ENCODE results near the gene LIME1. TPM values are rescaled to one million over a fixed set of nuclear protein-coding genes. Genes with fewer than 3 reads are reported as not detected.

Gene LIME1
- total and polyA plus RNA-seq, 10 of the 15 experiments (the other 5 are each of a cell fraction or from before 2014, with no cell fraction given) = 0.35 to 154 (median 49.9) TPM

DNA sequence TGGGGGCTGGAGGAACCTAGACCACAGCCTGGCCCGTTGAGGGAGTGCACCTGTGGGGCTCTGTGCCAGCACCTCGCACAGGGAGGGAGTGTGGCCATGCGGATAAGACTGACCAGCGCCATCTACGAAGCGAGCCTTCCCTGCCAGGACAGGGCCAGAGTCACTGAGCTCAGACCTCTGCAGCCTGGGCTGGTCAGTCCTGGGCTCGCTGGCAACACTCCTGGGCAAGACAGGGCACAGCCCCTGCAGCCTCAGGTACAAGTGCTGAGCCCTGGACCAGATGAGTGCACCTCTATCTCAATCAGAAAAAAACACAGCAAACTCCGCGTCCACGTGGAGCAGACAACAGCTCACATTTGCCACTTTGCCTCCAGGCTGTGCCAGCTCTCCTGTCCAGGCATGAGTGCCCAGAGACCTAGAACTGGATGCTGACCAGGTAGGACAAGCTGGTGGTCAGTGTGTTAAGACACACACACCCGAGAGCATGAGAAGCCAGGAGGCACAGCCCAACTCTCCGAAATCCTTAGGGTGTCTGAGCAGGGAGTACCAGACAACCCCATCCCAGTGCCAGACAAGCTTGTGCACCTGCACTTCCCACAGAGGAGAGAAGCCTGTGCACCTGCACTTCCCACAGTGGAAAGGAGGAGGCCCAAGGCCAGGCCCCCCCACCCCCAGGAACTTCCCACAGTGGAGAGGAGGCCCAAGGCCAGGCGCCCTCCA, 33.6 kb upstream of the LIME1 start:
- ATAC-seq (no peak), DNase-seq (ENCODE audit: low read depth, low spot score) (no peak), FAIRE-seq (no peak)
- Histone ChIP-seq H3K4me3 (no peak overlapping the region), H3K36me3 (ENCODE audit: control insufficient read depth in 2 of 2, insufficient read depth in 2 of 2, low read length in 1 of 2) (peaks cover 5 to 7% of the 10 kb centered on the region in 2 experiments; a peak in 3 of 4 replicates), H2AFZ (ENCODE audit: control insufficient read depth, low read depth, low read length) (no peak overlapping the region), H3K4me2 (ENCODE audit: control insufficient read depth, insufficient read depth) (no peak overlapping the region), H3K27ac (ENCODE audit: control insufficient read depth, insufficient read depth) (no peak overlapping the region), H3K27me3 (replicated peaks in 1 of 2; ENCODE audit: control insufficient read depth in 2 of 2, insufficient read depth in 2 of 2, low read length in 1 of 2) (no peaks in the 10 kb centered on the region), H3K9me3 (replicated peaks; ENCODE audit: control insufficient read depth, insufficient read depth, low read length) (no peaks in the 10 kb centered on the region), H3K9ac (ENCODE audit: control insufficient read depth, insufficient read depth, low read length) (no peak overlapping the region), H3K4me1 (ENCODE audit: control insufficient read depth, insufficient read depth, low read length) (peaks cover 25% of the 10 kb centered on the region), H3K79me2 (ENCODE audit: control insufficient read depth, insufficient read depth, low read length) (peaks cover 20% of the 10 kb centered on the region), H4K20me1 (ENCODE audit: control insufficient read depth, insufficient read depth) (no peaks in the 10 kb centered on the region)
- in situ Hi-C loops (cut with MboI) = no loop called here
- BruUV-seq (replicated peaks) = no TSS peak
- TF ChIP-seq POU2F2 (IDR thresholded peaks at IDR 0.05; ENCODE audit: borderline replicate concordance, low read depth, low read length) = no peak
- peak; percentile 54 for TF ChIP-seq POLR2A (IDR thresholded peaks at IDR 0.05; ENCODE audit: low read depth, low read length)
- ChIA-PET RAD21 (ENCODE audit: unreplicated experiment) (no interaction called here), CTCF (no interaction called here), POLR2A (no interaction called here), SMC1A (ENCODE audit: uncharacterized antibody, unreplicated experiment) (no interaction called here)
- intact Hi-C loops (cut with micrococcal nuclease; ENCODE audit: unreplicated experiment) = no loop called here
- 74% methylated on average over 13 of the region's 13 CpGs for WGBS (ENCODE audit: insufficient coverage, insufficient replicate concordance, low lambda C conversion rate, missing lambda C conversion rate)

DNA sequence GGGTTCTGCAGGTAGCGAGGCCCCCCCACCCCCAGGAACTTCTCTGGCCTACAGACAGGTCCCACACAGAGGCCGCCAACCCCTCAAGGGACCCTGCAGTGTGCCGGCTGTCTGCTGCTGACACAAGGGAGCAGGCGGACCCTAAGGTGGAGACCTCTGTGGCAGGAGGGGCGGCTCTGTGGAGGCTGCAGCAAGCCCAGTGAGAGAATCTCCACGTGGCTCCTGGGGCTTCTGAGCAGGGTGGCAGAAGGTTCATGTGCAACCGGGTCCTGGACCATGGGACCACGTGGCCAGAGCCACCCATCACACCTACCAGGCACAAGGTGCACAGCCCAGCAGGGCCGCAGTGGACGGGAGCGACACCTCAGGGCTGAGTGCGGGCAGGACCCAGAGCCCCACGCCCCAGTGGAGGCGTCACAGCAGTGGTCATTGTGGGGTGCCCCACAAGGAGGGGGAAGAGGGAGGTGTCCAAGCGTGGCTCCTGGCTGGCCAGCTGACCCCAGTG, 32.9 kb upstream of the LIME1 start:
- ChIA-PET CTCF (no interaction called here), SMC1A (ENCODE audit: uncharacterized antibody, unreplicated experiment) (no interaction called here), RAD21 (ENCODE audit: unreplicated experiment) (interaction anchor here (0.7 to 1.1 kb wide), 2 partner anchors 165 to 241 kb away, joined by 3 read pairs; no protein-coding TSS in a partner anchor), POLR2A (no interaction called here)
- no peak overlapping the region for H3K4me3 ChIP-seq
- DNase-seq (ENCODE audit: low read depth, low spot score) (no peak), FAIRE-seq (no peak), ATAC-seq (no peak)
- H3K4me2 ChIP-seq (ENCODE audit: control insufficient read depth, insufficient read depth) = no peak overlapping the region
- H3K4me1 ChIP-seq (ENCODE audit: control insufficient read depth, insufficient read depth, low read length) = peaks cover 21% of the 10 kb centered on the region
- no peaks in the 10 kb centered on the region for H3K27me3 ChIP-seq (replicated peaks in 1 of 2; ENCODE audit: control insufficient read depth in 2 of 2, insufficient read depth in 2 of 2, low read length in 1 of 2)
- no peak overlapping the region for H3K9ac ChIP-seq (ENCODE audit: control insufficient read depth, insufficient read depth, low read length)
- in situ Hi-C loops (cut with MboI) = no loop called here
- H3K36me3 ChIP-seq (ENCODE audit: control insufficient read depth in 2 of 2, insufficient read depth in 2 of 2, low read length in 1 of 2) = peaks cover 5 to 7% of the 10 kb centered on the region in 2 experiments; a peak in 3 of 4 replicates
- H3K79me2 ChIP-seq (ENCODE audit: control insufficient read depth, insufficient read depth, low read length) = peaks cover 26% of the 10 kb centered on the region
- no peaks in the 10 kb centered on the region for H4K20me1 ChIP-seq (ENCODE audit: control insufficient read depth, insufficient read depth)
- no TSS peak for BruUV-seq (replicated peaks)
- 84% methylated on average over 15 of the region's 15 CpGs for WGBS (ENCODE audit: insufficient coverage, insufficient replicate concordance, low lambda C conversion rate, missing lambda C conversion rate)
- no peak overlapping the region for H3K27ac ChIP-seq (ENCODE audit: control insufficient read depth, insufficient read depth)
- H3K9me3 ChIP-seq (replicated peaks; ENCODE audit: control insufficient read depth, insufficient read depth, low read length) = no peaks in the 10 kb centered on the region
- TF ChIP-seq RBBP5 (conservative IDR thresholded peaks at IDR 0.05) (no peak), MEF2A (IDR thresholded peaks at IDR 0.05; ENCODE audit: insufficient read depth, low read depth, low read length) (no peak), ZNF384 (IDR thresholded peaks at IDR 0.05; ENCODE audit: borderline replicate concordance, low read depth, low read length) (no peak), IRF4 (IDR thresholded peaks at IDR 0.05; ENCODE audit: low read depth, low read length) (no peak), ETV6 (conservative IDR thresholded peaks at IDR 0.05 in 1 of 2, IDR thresholded peaks at IDR 0.05 in 1 of 2; ENCODE audit: borderline replicate concordance in 1 of 2, low read depth in 1 of 2) (no peak), MXI1 (IDR thresholded peaks at IDR 0.05; ENCODE audit: low read depth, low read length) (no peak), MYB (IDR thresholded peaks at IDR 0.05; ENCODE audit: borderline replicate concordance, low read depth, low read length) (no peak)
- TF ChIP-seq, protein P1, sequence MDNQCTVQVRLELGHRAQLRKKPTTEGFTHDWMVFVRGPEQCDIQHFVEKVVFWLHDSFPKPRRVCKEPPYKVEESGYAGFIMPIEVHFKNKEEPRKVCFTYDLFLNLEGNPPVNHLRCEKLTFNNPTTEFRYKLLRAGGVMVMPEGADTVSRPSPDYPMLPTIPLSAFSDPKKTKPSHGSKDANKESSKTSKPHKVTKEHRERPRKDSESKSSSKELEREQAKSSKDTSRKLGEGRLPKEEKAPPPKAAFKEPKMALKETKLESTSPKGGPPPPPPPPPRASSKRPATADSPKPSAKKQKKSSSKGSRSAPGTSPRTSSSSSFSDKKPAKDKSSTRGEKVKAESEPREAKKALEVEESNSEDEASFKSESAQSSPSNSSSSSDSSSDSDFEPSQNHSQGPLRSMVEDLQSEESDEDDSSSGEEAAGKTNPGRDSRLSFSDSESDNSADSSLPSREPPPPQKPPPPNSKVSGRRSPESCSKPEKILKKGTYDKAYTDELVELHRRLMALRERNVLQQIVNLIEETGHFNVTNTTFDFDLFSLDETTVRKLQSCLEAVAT (IDR thresholded peaks at IDR 0.05) = no peak
- TF ChIP-seq, protein P2, sequence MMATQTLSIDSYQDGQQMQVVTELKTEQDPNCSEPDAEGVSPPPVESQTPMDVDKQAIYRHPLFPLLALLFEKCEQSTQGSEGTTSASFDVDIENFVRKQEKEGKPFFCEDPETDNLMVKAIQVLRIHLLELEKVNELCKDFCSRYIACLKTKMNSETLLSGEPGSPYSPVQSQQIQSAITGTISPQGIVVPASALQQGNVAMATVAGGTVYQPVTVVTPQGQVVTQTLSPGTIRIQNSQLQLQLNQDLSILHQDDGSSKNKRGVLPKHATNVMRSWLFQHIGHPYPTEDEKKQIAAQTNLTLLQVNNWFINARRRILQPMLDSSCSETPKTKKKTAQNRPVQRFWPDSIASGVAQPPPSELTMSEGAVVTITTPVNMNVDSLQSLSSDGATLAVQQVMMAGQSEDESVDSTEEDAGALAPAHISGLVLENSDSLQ (IDR thresholded peaks at IDR 0.05) = no peak
- TF ChIP-seq, protein P3, sequence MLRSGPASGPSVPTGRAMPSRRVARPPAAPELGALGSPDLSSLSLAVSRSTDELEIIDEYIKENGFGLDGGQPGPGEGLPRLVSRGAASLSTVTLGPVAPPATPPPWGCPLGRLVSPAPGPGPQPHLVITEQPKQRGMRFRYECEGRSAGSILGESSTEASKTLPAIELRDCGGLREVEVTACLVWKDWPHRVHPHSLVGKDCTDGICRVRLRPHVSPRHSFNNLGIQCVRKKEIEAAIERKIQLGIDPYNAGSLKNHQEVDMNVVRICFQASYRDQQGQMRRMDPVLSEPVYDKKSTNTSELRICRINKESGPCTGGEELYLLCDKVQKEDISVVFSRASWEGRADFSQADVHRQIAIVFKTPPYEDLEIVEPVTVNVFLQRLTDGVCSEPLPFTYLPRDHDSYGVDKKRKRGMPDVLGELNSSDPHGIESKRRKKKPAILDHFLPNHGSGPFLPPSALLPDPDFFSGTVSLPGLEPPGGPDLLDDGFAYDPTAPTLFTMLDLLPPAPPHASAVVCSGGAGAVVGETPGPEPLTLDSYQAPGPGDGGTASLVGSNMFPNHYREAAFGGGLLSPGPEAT (IDR thresholded peaks at IDR 0.05; ENCODE audit: low read depth) = no peak
- H2AFZ ChIP-seq (ENCODE audit: control insufficient read depth, low read depth, low read length) = no peak overlapping the region
- intact Hi-C loops (cut with micrococcal nuclease; ENCODE audit: unreplicated experiment) = no loop called here

All from GM12878 (cell line).